Esophagus muscularis mucosa (tissue), 4 donors: ENCODE data around the gene TBC1D8. TPM values are rescaled to one million over a fixed set of nuclear protein-coding genes. Genes with fewer than 3 reads are reported as not detected.

Source experiments
- DNase-seq: peaks from one replicate; pipeline ENCODE4 v3.0.0-alpha.2; 2017; ENCODE audit errors: extremely low spot score
- H3K27ac ChIP-seq, 4 donors: fragments of 200-600 bp; sonication (generic); replicated peaks in 1 of 4; 1 replicate in 3 of 4; 2 replicates in 1 of 4; pipeline ENCODE4 v1.5.1; 2016 to 2019; ENCODE audit warnings: mild to moderate bottlenecking in 1 of 4
- H3K27me3 ChIP-seq, 4 donors: fragments of 200-600 bp; sonication (generic); one replicate each; pipeline versions ENCODE4 v1.5.1 to v1.6.0; 2016 to 2019
- H3K36me3 ChIP-seq, 4 donors: fragments of 200-600 bp; sonication (generic); one replicate each; pipeline ENCODE4 v1.5.1; 2016 to 2019
- H3K4me1 ChIP-seq, 4 donors: fragments of 200-600 bp; sonication (generic); one replicate each; pipeline ENCODE4 v1.5.1; 2016 to 2019
- H3K4me3 ChIP-seq, 4 donors: fragments of 200-600 bp; sonication (generic); 1 replicate in 2 of 4; 2 replicates in 2 of 4; pipeline ENCODE4 v1.5.1; 2016 to 2019; ENCODE audit warnings: mild to moderate bottlenecking in 4 of 4, moderate library complexity in 1 of 4
- H3K9me3 ChIP-seq, 4 donors: fragments of 200-600 bp; sonication (generic); 1 replicate in 3 of 4; 2 replicates in 1 of 4; pipeline ENCODE4 v1.5.1; 2016 to 2019
- CTCF ChIP-seq, 3 experiments: fragments of 200-600 bp in 2 of 3; fragments of 450-650 bp in 1 of 3; sonication (generic) in 2 of 3; IDR thresholded peaks; one replicate each; pipeline ENCODE4 v1.5.1; 2017 to 2019; ENCODE audit warnings: antibody characterized with exemption in 3 of 3, mild to moderate bottlenecking in 2 of 3, moderate library complexity in 1 of 3
- EP300 ChIP-seq: sonication (generic); formaldehyde crosslinking; IDR thresholded peaks from one replicate; pipeline ENCODE4 v1.6.1; 2017; ENCODE audit warnings: antibody characterized with exemption
- POLR2A ChIP-seq: fragments of 450-650 bp; IDR thresholded peaks from one replicate; pipeline ENCODE4 v1.6.1; 2017; ENCODE audit warnings: antibody characterized with exemption, moderate library complexity, mild to moderate bottlenecking, low read depth
- POLR2AphosphoS5 ChIP-seq, 2 donors: sonication (generic); formaldehyde crosslinking; IDR thresholded peaks; one replicate each; pipeline ENCODE4 v1.6.1; 2017; ENCODE audit warnings: antibody characterized with exemption in 2 of 2
- WGBS: methylation state at CpG from one replicate; pipeline ENCODE4 v1.1.5; 2018; 5-methylcytosine and 5-hydroxymethylcytosine counted together
- intact Hi-C: fragments of 100-400 bp; cut with DNase I; formaldehyde crosslinking; loops from one replicate; pipeline ENCODE4 v1.15.1; 2023
- total RNA-seq, 4 donors: library from RNA; depleted of rRNA; stranded (reverse); fragments of >200 nt; gene quantifications; one replicate each; pipeline versions ENCODE4 v1.1.0 to v1.2.1, GENCODE V29; 2016

TBC1D8 gene
- total RNA-seq, 4 donors from 2014 or later, result 16.7 to 23.4 (median 20.4) TPM

- Histone ChIP-seq H3K9me3 (no peaks in the 10 kb centered on the region), H3K27me3 (no peaks in the 10 kb centered on the region), H3K27ac (no peak overlapping the region), H3K4me3 (no peak overlapping the region), H3K36me3 (peaks cover 40 to 63% (median 49%) of the 10 kb centered on the region in 4 donors), H3K4me1 (peaks cover 0 to 8% (median 2%) of the 10 kb centered on the region in 4 donors)
- intact Hi-C loops, result loop anchor here (5.0 kb wide), 1 partner anchor 191 kb away; no protein-coding TSS in a partner anchor
- WGBS, result 85% methylated on average over 10 of the region's 10 CpGs
- DNase-seq, result no peak
- TF ChIP-seq CTCF (IDR thresholded peaks at IDR 0.05) (no peak), POLR2A (no peak), POLR2AphosphoS5 (IDR thresholded peaks at IDR 0.05) (no peak), EP300 (no peak)
These were observed 140.0 kb downstream of the TBC1D8 start for GRCh38 chr2:101011152-101011551.

- no peak overlapping the region for H3K27ac ChIP-seq
- no peak for DNase-seq
- peaks cover 58 to 85% (median 75%) of the 10 kb centered on the region in 4 donors for H3K36me3 ChIP-seq
- no peak for TF ChIP-seq POLR2A
- no peak for TF ChIP-seq POLR2AphosphoS5 (IDR thresholded peaks at IDR 0.05)
- TF ChIP-seq EP300, result no peak
- TF ChIP-seq CTCF (IDR thresholded peaks at IDR 0.05), result no peak
- intact Hi-C loops, result no loop called here
- no peaks in the 10 kb centered on the region for H3K9me3 ChIP-seq
- no peak overlapping the region for H3K4me3 ChIP-seq
- no peaks in the 10 kb centered on the region for H3K27me3 ChIP-seq
- WGBS, result 91% methylated on average over 7 of the region's 11 CpGs
- peaks cover 11 to 38% (median 33%) of the 10 kb centered on the region in 4 donors for H3K4me1 ChIP-seq
These were observed 143.5 kb downstream of the TBC1D8 start for GRCh38 chr2:101007415-101008345.

- H3K4me1 ChIP-seq, result peaks cover 15 to 45% (median 37%) of the 10 kb centered on the region in 4 donors
- TF ChIP-seq POLR2AphosphoS5 (IDR thresholded peaks at IDR 0.05) (no peak), POLR2A (no peak), CTCF (IDR thresholded peaks at IDR 0.05) (no peak), EP300 (no peak)
- H3K27ac ChIP-seq, result no peak overlapping the region
- intact Hi-C loops, result no loop called here
- H3K4me3 ChIP-seq, result no peak overlapping the region
- H3K36me3 ChIP-seq, result peaks cover 55 to 78% (median 69%) of the 10 kb centered on the region in 4 donors
- WGBS, result 74% methylated on average over 4 of the region's 4 CpGs
- H3K9me3 ChIP-seq, result no peaks in the 10 kb centered on the region
- DNase-seq, result no peak
- H3K27me3 ChIP-seq, result no peaks in the 10 kb centered on the region
These were observed 145.0 kb downstream of the TBC1D8 start for GRCh38 chr2:101006065-101006715.

GRCh38 chr2:101004620-101005325 is 146.4 kb downstream of the TBC1D8 start:
- peaks cover 42 to 64% (median 57%) of the 10 kb centered on the region in 4 donors for H3K36me3 ChIP-seq

More at GRCh38 chr2:101004620-101005325, 146.4 kb downstream of the TBC1D8 start:
- peaks cover 15 to 45% (median 37%) of the 10 kb centered on the region in 4 donors for H3K4me1 ChIP-seq
- no peak overlapping the region for H3K27ac ChIP-seq
- intact Hi-C loops, result no loop called here
- WGBS, result 94% methylated on average over 12 of the region's 12 CpGs
- no peaks in the 10 kb centered on the region for H3K27me3 ChIP-seq
- TF ChIP-seq POLR2AphosphoS5 (IDR thresholded peaks at IDR 0.05), result no peak
- no peak for TF ChIP-seq CTCF (IDR thresholded peaks at IDR 0.05)
- no peak for TF ChIP-seq EP300
- TF ChIP-seq POLR2A, result no peak
- DNase-seq, result no peak
- H3K9me3 ChIP-seq, result no peaks in the 10 kb centered on the region
- H3K4me3 ChIP-seq, result no peak overlapping the region
